HG02943 (cell line): ENCODE results near the gene FABP7.

Source experiments
- ATAC-seq: cut with Tn5 transposase; IDR thresholded peaks from one replicate; pipeline ENCODE4 v1.9.1; 2021; ENCODE audit warnings: mild to moderate bottlenecking, low read depth, moderate library complexity; ENCODE audit not compliant: unreplicated experiment

Gene FABP7

DNA sequence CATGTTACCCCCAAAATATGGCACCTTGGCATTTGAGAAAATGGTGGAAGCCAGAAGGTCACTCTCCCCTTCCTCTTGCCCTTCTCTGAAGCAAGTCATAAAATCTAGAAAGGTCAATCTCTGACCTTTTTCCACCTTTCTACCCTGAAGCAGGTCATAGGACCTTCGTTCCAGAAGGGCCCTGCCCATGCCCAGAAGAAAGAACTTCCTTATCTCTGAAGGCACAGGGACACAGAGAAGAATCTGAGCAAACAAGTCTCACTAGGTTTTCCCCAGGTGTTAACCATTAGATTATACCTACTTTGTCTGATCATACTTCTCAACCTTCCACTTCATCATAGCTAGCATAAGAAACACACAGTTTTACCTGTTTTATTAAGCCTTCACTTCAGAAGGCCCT is 52.0 kb downstream of the FABP7 start:
- no peak for ATAC-seq

DNA sequence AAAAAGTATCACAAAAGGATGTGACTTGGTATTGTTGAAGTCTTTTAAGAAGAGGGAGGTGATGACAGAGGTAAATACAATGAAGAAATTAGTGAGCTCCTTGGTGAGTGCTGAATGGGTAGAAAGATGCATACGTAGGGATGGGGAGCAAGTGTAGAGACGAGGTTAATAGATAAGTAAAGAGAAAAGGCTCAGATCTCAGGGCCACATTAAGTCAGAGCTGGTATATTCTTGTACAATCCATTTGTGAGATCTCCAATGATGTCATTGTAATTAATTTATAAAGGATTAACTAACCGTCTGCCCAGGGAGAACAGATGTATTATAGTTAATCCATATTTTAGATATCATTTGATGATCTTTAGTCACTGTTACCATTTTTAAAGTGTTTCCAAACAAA is 52.9 kb downstream of the FABP7 start:
- no peak for ATAC-seq

DNA sequence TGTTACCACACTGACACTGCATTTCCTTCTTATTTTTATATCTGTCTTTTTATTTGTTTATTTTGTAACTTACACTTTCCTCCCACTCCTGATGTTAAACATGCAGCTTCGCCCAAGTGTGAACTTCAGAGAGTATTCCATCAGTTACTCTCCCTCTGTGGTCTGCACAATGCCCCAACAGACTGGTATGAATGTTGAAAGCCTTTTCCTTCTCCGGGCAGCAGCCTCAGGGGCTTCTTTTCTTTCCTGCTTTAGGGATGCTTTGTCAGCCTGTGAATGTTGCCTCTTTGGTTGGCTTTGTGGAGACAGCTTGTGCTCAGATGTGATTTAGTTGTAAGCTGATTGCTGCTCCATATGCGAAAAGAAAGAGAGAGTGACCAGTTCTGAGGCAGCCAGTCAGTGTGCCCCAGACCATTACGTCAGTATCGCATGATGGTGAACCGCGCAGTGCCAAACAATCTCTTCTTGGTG is 53.5 kb downstream of the FABP7 start:
- no peak for ATAC-seq
